Activated naive CD8-positive, alpha-beta T cell treated with anti-CD3 and anti-CD28 coated beads, Interleukin-2, amount 10 ng/mL, durations not matched to agents 7 days and 5 days (primary cell): ENCODE measurements around the gene TFPI2. TPM values are rescaled to one million over a fixed set of nuclear protein-coding genes. Genes with fewer than 3 reads are reported as not detected.

Source experiments
- ATAC-seq: fragments of 150-1000 bp; cut with Tn5 transposase; one replicate; pipeline ENCODE4 v1.10.0; 2021; ENCODE audit warnings: low read depth, moderate library complexity
- POLR2A ChIA-PET: fragments of 350-600 bp; sonication (Branson Sonifier 250); formaldehyde crosslinking; loops from one replicate; lab custom pipeline; 2021; ENCODE audit warnings: antibody characterized with exemption; lab: Charles Lee
- DNase-seq: peaks from one replicate; pipeline ENCODE4 v3.0.0; 2021
- H3K27ac Mint-ChIP-seq: one replicate; pipeline ENCODE4 v1.8.0; 2022; ENCODE audit warnings: mild to moderate bottlenecking, mixed read lengths
- H3K27me3 Mint-ChIP-seq: one replicate; pipeline ENCODE4 v1.8.0; 2022; ENCODE audit warnings: mild to moderate bottlenecking, moderate library complexity, mixed read lengths
- H3K36me3 Mint-ChIP-seq: one replicate; pipeline ENCODE4 v1.8.0; 2021; ENCODE audit warnings: mild to moderate bottlenecking, mixed read lengths
- H3K4me1 Mint-ChIP-seq: one replicate; pipeline ENCODE4 v1.8.0; 2021; ENCODE audit warnings: mixed read lengths
- H3K4me3 Mint-ChIP-seq: one replicate; pipeline ENCODE4 v1.8.0; 2022; ENCODE audit warnings: mild to moderate bottlenecking, moderate library complexity, mixed read lengths
- H3K9me3 Mint-ChIP-seq: one replicate; pipeline ENCODE4 v1.8.0; 2021; ENCODE audit warnings: mixed read lengths
- total RNA-seq, 2 experiments: library from RNA; stranded (reverse); gene quantifications; one replicate each; pipeline ENCODE4 v1.2.3, GENCODE V29; 2021

TFPI2 gene
- total RNA-seq, 2 experiments from 2014 or later: not detected

- H3K4me1 Mint-ChIP-seq: peaks cover 3% of the 10 kb centered on the region
- H3K27ac Mint-ChIP-seq: no peak overlapping the region
- no peaks in the 10 kb centered on the region for H3K36me3 Mint-ChIP-seq
- DNase-seq: no peak
- no peak for ATAC-seq
- peaks cover 39% of the 10 kb centered on the region for H3K27me3 Mint-ChIP-seq
- no peaks in the 10 kb centered on the region for H3K9me3 Mint-ChIP-seq
- H3K4me3 Mint-ChIP-seq: no peak overlapping the region
- POLR2A ChIA-PET: no interaction called here
Observed at GRCh38 chr7:93894966-93895640, 4.5 kb upstream of the TFPI2 start.

- DNase-seq: no peak
- POLR2A ChIA-PET: no interaction called here
- no peak for ATAC-seq
- H3K27ac Mint-ChIP-seq: no peak overlapping the region
- H3K36me3 Mint-ChIP-seq: no peaks in the 10 kb centered on the region
- H3K4me3 Mint-ChIP-seq: no peak overlapping the region
- H3K4me1 Mint-ChIP-seq: peaks cover 5% of the 10 kb centered on the region
- peaks cover 42% of the 10 kb centered on the region for H3K27me3 Mint-ChIP-seq
- H3K9me3 Mint-ChIP-seq: no peaks in the 10 kb centered on the region
Observed at GRCh38 chr7:93894426-93894825, 3.9 kb upstream of the TFPI2 start.

GRCh38 chr7:93890041-93890463, 501 bp downstream of the TFPI2 start:
- Mint-ChIP-seq H3K9me3 (no peaks in the 10 kb centered on the region), H3K4me3 (peak overlapping the region; percentile 69), H3K27me3 (peaks cover 52% of the 10 kb centered on the region), H3K4me1 (peaks cover 5% of the 10 kb centered on the region), H3K27ac (no peak overlapping the region), H3K36me3 (no peaks in the 10 kb centered on the region)
- DNase-seq (peak; percentile 29), ATAC-seq (peak; percentile 33)
- POLR2A ChIA-PET: no interaction called here

- ATAC-seq: no peak
- H3K9me3 Mint-ChIP-seq: no peaks in the 10 kb centered on the region
- H3K27ac Mint-ChIP-seq: no peak overlapping the region
- peaks cover 50% of the 10 kb centered on the region for H3K27me3 Mint-ChIP-seq
- no peak for DNase-seq
- no peaks in the 10 kb centered on the region for H3K36me3 Mint-ChIP-seq
- POLR2A ChIA-PET: no interaction called here
- peaks cover 5% of the 10 kb centered on the region for H3K4me1 Mint-ChIP-seq
- H3K4me3 Mint-ChIP-seq: no peak overlapping the region
Observed at GRCh38 chr7:93889261-93889660, 1.3 kb downstream of the TFPI2 start.

GRCh38 chr7:93884541-93884940, 6.0 kb downstream of the TFPI2 start:
- H3K27ac Mint-ChIP-seq: no peak overlapping the region
- H3K4me3 Mint-ChIP-seq: no peak overlapping the region
- peaks cover 23% of the 10 kb centered on the region for H3K27me3 Mint-ChIP-seq
- no peaks in the 10 kb centered on the region for H3K36me3 Mint-ChIP-seq
- POLR2A ChIA-PET: no interaction called here
- no peaks in the 10 kb centered on the region for H3K9me3 Mint-ChIP-seq
- ATAC-seq (no peak), DNase-seq (no peak)
- no peaks in the 10 kb centered on the region for H3K4me1 Mint-ChIP-seq

GRCh38 chr7:93883917-93884345, 6.6 kb downstream of the TFPI2 start:
- H3K36me3 Mint-ChIP-seq: no peaks in the 10 kb centered on the region

GRCh38 chr7:93883078-93883916, 7.3 kb downstream of the TFPI2 start:
- Mint-ChIP-seq H3K27ac (no peak overlapping the region), H3K4me3 (no peak overlapping the region), H3K4me1 (no peaks in the 10 kb centered on the region), H3K27me3 (peaks cover 10% of the 10 kb centered on the region), H3K36me3 (no peaks in the 10 kb centered on the region), H3K9me3 (no peaks in the 10 kb centered on the region)
- DNase-seq (no peak), ATAC-seq (no peak)
- POLR2A ChIA-PET: no interaction called here

More at GRCh38 chr7:93883917-93884345, 6.6 kb downstream of the TFPI2 start:
- H3K4me1 Mint-ChIP-seq: no peaks in the 10 kb centered on the region
- POLR2A ChIA-PET: no interaction called here
- no peaks in the 10 kb centered on the region for H3K9me3 Mint-ChIP-seq
- DNase-seq (no peak), ATAC-seq (no peak)
- peaks cover 17% of the 10 kb centered on the region for H3K27me3 Mint-ChIP-seq
- no peak overlapping the region for H3K4me3 Mint-ChIP-seq
- no peak overlapping the region for H3K27ac Mint-ChIP-seq

- H3K4me1 Mint-ChIP-seq: no peaks in the 10 kb centered on the region
- H3K27ac Mint-ChIP-seq: no peak overlapping the region
- no peak for DNase-seq
- POLR2A ChIA-PET: no interaction called here
- ATAC-seq: no peak
- H3K9me3 Mint-ChIP-seq: no peaks in the 10 kb centered on the region
- H3K27me3 Mint-ChIP-seq: peaks cover 5% of the 10 kb centered on the region
- no peak overlapping the region for H3K4me3 Mint-ChIP-seq
- no peaks in the 10 kb centered on the region for H3K36me3 Mint-ChIP-seq
Observed at GRCh38 chr7:93882468-93882867, 8.1 kb downstream of the TFPI2 start.

- DNase-seq (no peak), ATAC-seq (no peak)
- Mint-ChIP-seq H3K9me3 (no peaks in the 10 kb centered on the region), H3K36me3 (no peaks in the 10 kb centered on the region), H3K27ac (no peak overlapping the region), H3K4me1 (no peaks in the 10 kb centered on the region), H3K4me3 (no peak overlapping the region), H3K27me3 (no peaks in the 10 kb centered on the region)
- POLR2A ChIA-PET: no interaction called here
Observed at GRCh38 chr7:93879356-93879755, 11.2 kb downstream of the TFPI2 start.

GRCh38 chr7:93877742-93878141, 12.8 kb downstream of the TFPI2 start:
- DNase-seq (no peak), ATAC-seq (no peak)
- Mint-ChIP-seq H3K27ac (no peak overlapping the region), H3K4me3 (no peak overlapping the region), H3K27me3 (no peaks in the 10 kb centered on the region), H3K9me3 (no peaks in the 10 kb centered on the region), H3K36me3 (no peaks in the 10 kb centered on the region), H3K4me1 (no peaks in the 10 kb centered on the region)
- POLR2A ChIA-PET: no interaction called here

GRCh38 chr7:93873998-93874574, 16.5 kb downstream of the TFPI2 start:
- Mint-ChIP-seq H3K27me3 (no peaks in the 10 kb centered on the region), H3K4me1 (no peaks in the 10 kb centered on the region), H3K9me3 (no peaks in the 10 kb centered on the region), H3K36me3 (no peaks in the 10 kb centered on the region), H3K4me3 (no peak overlapping the region), H3K27ac (no peak overlapping the region)
- no peak for DNase-seq
- POLR2A ChIA-PET: no interaction called here
- no peak for ATAC-seq

GRCh38 chr7:93866886-93867285, 23.7 kb downstream of the TFPI2 start:
- no peaks in the 10 kb centered on the region for H3K9me3 Mint-ChIP-seq
- no peak overlapping the region for H3K4me3 Mint-ChIP-seq
- H3K27ac Mint-ChIP-seq: no peak overlapping the region
- H3K36me3 Mint-ChIP-seq: no peaks in the 10 kb centered on the region
- H3K27me3 Mint-ChIP-seq: no peaks in the 10 kb centered on the region
- no peak for DNase-seq
- POLR2A ChIA-PET: no interaction called here
- ATAC-seq: no peak
- no peaks in the 10 kb centered on the region for H3K4me1 Mint-ChIP-seq

GRCh38 chr7:93862651-93863050, 27.9 kb downstream of the TFPI2 start:
- Mint-ChIP-seq H3K9me3 (no peaks in the 10 kb centered on the region), H3K36me3 (no peaks in the 10 kb centered on the region), H3K27ac (no peak overlapping the region), H3K27me3 (no peaks in the 10 kb centered on the region), H3K4me3 (no peak overlapping the region), H3K4me1 (no peaks in the 10 kb centered on the region)
- POLR2A ChIA-PET: no interaction called here
- DNase-seq (no peak), ATAC-seq (no peak)
